Sigmoid colon (tissue), 7 donors: ENCODE results near the gene GSTP1. TPM values are rescaled to one million over a fixed set of nuclear protein-coding genes. Genes with fewer than 3 reads are reported as not detected.
"Not testable (repeated sequence)": the region's sequence is repeated elsewhere in the genome, so short reads cannot be mapped to it uniquely, and the experiment has no call there.

Source experiments
- DNase-seq: peaks from one replicate; pipeline ENCODE4 v3.0.0-alpha.2; 2019
- H3K27ac ChIP-seq, 4 donors: fragments of 200-600 bp; sonication (generic); one replicate each; pipeline ENCODE4 v1.5.1; 2016 to 2019; ENCODE audit warnings: mild to moderate bottlenecking in 1 of 4
- H3K27me3 ChIP-seq, 3 donors: fragments of 200-600 bp; sonication (generic); one replicate each; pipeline ENCODE4 v1.5.1; 2019; ENCODE audit warnings: mild to moderate bottlenecking in 1 of 3
- H3K36me3 ChIP-seq, 4 donors: fragments of 200-600 bp; sonication (generic); one replicate each; pipeline ENCODE4 v1.5.1; 2016 to 2019
- H3K4me1 ChIP-seq, 4 donors: fragments of 200-600 bp; sonication (generic); one replicate each; pipeline ENCODE4 v1.5.1; 2017 to 2019
- H3K4me3 ChIP-seq, 4 donors: fragments of 200-600 bp; sonication (generic); one replicate each; pipeline ENCODE4 v1.5.1; 2017 to 2019; ENCODE audit warnings: mild to moderate bottlenecking in 2 of 4, moderate library complexity in 1 of 4
- H3K9me3 ChIP-seq, 4 donors: fragments of 200-600 bp in 3 of 4; sonication (generic) in 3 of 4; one replicate each; pipeline versions ENCODE4 v1.5.1 to v1.6.1; 2013 to 2019
- CTCF ChIP-seq, 4 experiments: fragments of 450-650 bp in 3 of 4; fragments of 200-600 bp in 1 of 4; IDR thresholded peaks; one replicate each; pipeline ENCODE4 v1.5.1; 2016 to 2019; ENCODE audit warnings: antibody characterized with exemption in 4 of 4, mild to moderate bottlenecking in 3 of 4, moderate library complexity in 2 of 4
- EP300 ChIP-seq, 4 donors: sonication (generic); formaldehyde crosslinking; IDR thresholded peaks; one replicate each; pipeline ENCODE4 v1.6.1; 2017; ENCODE audit warnings: antibody characterized with exemption in 4 of 4
- POLR2A ChIP-seq, 2 donors: fragments of 450-650 bp; IDR thresholded peaks; one replicate each; pipeline ENCODE4 v1.6.1; 2016; ENCODE audit warnings: antibody characterized with exemption in 2 of 2, mild to moderate bottlenecking in 2 of 2, moderate library complexity in 2 of 2
- POLR2AphosphoS5 ChIP-seq, 4 donors: sonication (generic); formaldehyde crosslinking; IDR thresholded peaks; one replicate each; pipeline ENCODE4 v1.6.1; 2017; ENCODE audit warnings: antibody characterized with exemption in 4 of 4
- WGBS, 2 donors: extraction: QIAGEN DNeasy Blood & Tissue Kit; methylation state at CpG; one replicate each; pipeline ENCODE4 v1.1.7; 2013; 5-methylcytosine and 5-hydroxymethylcytosine counted together
- intact Hi-C: fragments of 100-400 bp; cut with DNase I; formaldehyde crosslinking; loops from one replicate; pipeline ENCODE4 v1.15.1; 2023
- polyA plus RNA-seq, 3 donors: library from polyadenylated mRNA; stranded (reverse); fragments of 200-250 nt; gene quantifications; one replicate each; pipeline ENCODE4 v1.2.3, GENCODE V29; 2013
- total RNA-seq, 4 donors: library from RNA; depleted of rRNA; stranded (reverse); fragments of >200 nt; gene quantifications; one replicate each; pipeline ENCODE4 v1.1.0, GENCODE V29; 2016
- donor health status: healthy with polysubstance abuse.
- donor health status: Bipolar disorder and iron deficiency.
- donor health status: healthy.

GSTP1 gene
- total and polyA plus RNA-seq, 7 donors: 349 to 717 (median 584) TPM

DNA sequence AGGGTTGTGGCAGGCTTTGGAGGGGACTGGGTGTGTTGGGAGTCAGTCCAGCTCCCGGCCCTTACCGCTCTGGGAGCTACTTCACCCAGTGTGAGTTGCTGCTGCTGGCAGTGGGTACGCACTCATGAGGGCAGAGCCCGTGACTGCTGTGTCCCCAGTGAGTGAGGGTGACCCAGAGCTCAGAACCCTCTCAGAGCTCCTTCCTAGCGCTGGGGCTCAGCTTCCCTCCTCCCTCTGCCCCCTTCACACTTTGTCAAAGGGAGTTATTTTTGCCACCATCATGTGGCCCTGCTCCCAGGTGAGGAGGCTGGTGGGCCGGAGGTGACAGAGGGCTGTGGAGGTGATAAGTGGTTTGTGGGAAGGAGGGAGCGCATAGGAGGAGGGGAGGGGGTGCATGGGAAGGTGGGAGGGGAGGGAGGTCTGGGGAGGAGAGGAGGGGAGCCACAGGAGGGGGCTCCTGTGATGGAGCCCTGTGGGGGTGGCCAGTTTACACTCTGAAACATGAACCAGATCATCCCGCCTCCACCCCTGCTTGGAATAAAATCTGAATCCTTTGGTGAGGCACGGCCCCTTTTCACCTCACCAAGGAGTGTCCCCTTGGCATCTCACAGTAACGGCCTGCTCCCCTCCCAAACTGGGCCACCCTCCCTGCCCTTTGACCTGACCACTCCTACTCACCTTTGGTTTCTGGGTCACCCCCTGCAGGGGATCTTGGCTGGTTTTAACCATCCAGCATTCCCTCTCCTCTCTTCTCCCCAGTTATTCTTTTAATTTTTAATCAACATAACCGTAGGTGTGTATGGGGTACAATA lies 33.0 kb downstream of the GSTP1 start:
- intact Hi-C loops: no loop called here
- no peak for DNase-seq
- no peak for TF ChIP-seq CTCF (IDR thresholded peaks at IDR 0.05)
- no peak for TF ChIP-seq POLR2A (IDR thresholded peaks at IDR 0.05)
- no peak for TF ChIP-seq POLR2AphosphoS5 (IDR thresholded peaks at IDR 0.05)
- no peak for TF ChIP-seq EP300 (IDR thresholded peaks at IDR 0.05)
- Histone ChIP-seq H3K27ac (no peak overlapping the region), H3K4me1 (peaks cover 0 to 16% (median 11%) of the 10 kb centered on the region in 4 donors), H3K9me3 (no peaks in the 10 kb centered on the region), H3K27me3 (peaks cover 8 to 26% (median 25%) of the 10 kb centered on the region in 3 donors), H3K36me3 (peaks cover 7 to 17% (median 11%) of the 10 kb centered on the region in 4 donors), H3K4me3 (no peak overlapping the region)
- WGBS, 2 donors: 49 to 54% methylated on average over 11 of the region's 11 CpGs

DNA sequence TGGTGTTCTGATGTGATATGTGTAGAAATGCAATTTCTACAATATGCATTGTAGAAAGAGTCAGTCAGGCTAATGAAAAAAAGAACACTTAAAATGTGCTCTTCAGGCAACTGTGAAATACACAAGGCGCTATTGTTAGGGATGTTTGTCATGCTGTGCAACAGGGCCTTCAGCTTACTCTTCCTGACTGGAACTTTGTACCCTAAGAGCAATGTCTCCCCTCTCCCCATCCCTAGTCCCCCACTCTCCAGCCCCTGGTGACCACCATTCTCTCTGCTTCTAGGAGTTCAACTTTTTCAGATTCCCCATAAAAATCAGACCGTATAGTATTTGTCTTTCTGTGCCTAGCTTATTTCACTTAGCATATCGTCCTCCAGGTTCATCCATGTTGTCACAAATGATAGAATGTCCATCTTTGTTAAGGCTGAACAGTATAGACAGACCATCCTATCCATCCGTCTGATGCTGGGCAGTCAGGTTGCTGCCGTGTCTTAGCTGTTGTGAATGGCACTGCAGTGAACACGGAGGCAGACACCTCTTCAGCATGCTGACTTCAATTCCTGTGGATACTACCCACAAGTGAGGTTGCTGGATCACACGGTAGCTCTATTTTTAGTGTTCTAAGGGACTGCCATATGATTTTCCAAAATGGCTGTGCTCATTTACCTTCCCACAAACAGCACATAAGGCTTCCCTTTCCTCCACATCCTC lies 33.8 kb downstream of the GSTP1 start:
- H3K9me3 ChIP-seq: no peaks in the 10 kb centered on the region
- 82 to 83% methylated on average over 7 of the region's 7 CpGs for WGBS, 2 donors
- intact Hi-C loops: no loop called here
- H3K36me3 ChIP-seq: peaks cover 2 to 10% (median 4%) of the 10 kb centered on the region in 4 donors
- H3K27ac ChIP-seq: no peak overlapping the region
- no peak overlapping the region for H3K4me3 ChIP-seq
- H3K4me1 ChIP-seq: peaks cover 0 to 16% (median 11%) of the 10 kb centered on the region in 4 donors
- peaks cover 8 to 26% (median 25%) of the 10 kb centered on the region in 3 donors for H3K27me3 ChIP-seq
- TF ChIP-seq CTCF (IDR thresholded peaks at IDR 0.05): no peak
- no peak for TF ChIP-seq EP300 (IDR thresholded peaks at IDR 0.05)
- no peak for TF ChIP-seq POLR2A (IDR thresholded peaks at IDR 0.05)
- no peak for TF ChIP-seq POLR2AphosphoS5 (IDR thresholded peaks at IDR 0.05)
- no peak for DNase-seq

DNA sequence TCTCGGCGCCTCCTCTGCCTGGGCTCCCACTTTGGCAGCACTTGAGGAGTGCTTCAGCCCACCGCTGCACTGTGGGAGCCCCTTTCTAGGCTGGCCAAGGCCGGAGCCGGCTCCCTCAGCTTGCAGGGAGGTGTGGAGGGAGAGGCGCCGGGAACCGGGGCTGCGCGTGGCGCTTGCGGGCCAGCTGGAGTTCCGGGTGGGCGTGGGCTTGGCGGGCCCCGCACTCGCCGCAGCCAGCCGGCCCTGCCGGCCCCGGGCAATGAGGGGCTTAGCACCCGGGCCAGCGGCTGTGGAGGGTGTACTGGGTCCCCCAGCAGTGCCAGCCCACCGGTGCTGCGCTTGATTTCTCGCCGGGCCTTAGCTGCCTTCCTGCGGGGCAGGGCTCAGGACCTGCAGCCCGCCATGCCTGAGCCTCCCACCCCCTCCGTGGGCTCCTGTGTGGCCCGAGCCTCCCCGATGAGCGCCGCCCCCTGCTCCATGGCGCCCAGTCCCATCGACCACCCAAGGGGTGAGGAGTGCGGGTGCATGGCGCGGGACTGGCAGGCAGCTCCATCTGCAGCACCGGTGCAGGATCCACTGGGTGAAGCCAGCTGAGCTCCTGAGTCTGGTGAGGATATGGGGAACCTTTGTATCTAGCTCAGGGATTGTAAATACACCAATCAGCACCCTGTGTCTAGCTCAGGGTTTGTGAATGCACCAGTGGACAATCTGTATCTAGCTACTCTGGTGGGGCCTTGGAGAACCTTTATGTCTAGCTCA lies 35.5 kb downstream of the GSTP1 start:
- H3K36me3 ChIP-seq, intact Hi-C loops, H3K9me3 ChIP-seq, DNase-seq, H3K27ac ChIP-seq, H3K4me3 ChIP-seq: not testable (repeated sequence)
- WGBS, 2 donors: 91 to 94% methylated on average over 40 of the region's 40 CpGs
- Histone ChIP-seq H3K27me3 (peaks cover 8 to 26% (median 25%) of the 10 kb centered on the region in 3 donors), H3K4me1 (peaks cover 0 to 11% (median 5%) of the 10 kb centered on the region in 4 donors)

DNA sequence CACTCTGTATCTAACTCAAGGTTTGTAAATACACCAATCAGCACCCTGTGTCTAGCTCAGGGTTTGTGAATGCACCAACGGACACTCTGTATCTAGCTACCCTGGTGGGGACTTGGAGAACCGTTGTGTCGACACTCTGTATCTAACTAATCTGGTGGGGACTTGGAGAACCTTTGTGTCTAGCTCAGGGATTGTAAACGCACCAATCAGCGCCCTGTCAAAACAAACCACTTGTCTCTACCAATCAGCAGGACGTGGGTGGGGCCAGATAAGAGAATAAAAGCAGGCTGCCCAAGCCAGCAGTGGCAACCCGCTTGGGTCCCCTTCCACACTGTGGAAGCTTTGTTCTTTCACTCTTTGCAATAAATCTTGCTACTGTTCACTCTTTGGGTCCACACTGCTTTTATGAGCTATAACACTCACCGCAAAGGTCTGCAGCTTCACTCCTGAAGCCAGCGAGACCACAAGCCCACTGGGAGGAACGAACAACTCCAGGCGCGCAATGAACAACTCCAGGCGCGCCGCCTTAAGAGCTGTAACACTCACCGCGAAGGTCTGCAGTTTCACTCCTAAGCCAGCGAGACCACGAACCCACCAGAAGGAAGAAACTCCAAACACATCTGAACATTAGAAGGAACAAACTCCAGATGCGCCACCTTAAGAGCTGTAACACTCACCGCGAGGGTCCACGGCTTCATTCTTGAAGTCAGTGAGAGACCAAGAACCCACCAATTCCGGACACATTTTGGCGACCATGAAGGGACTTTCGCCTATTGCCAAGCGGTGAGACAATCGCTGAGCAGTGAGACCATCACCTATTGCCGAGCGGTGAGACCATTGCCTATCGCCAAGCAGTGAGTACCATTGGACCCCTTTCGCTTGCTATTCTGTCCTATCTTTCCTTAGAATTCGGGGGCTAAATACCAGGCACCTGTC lies 36.3 kb downstream of the GSTP1 start:
- H3K9me3 ChIP-seq, H3K36me3 ChIP-seq, H3K4me3 ChIP-seq, DNase-seq, H3K27ac ChIP-seq, H3K4me1 ChIP-seq, intact Hi-C loops: not testable (repeated sequence)
- H3K27me3 ChIP-seq: peaks cover 0 to 20% (median 17%) of the 10 kb centered on the region in 3 donors
- 81 to 90% methylated on average over 33 of the region's 33 CpGs for WGBS, 2 donors

DNA sequence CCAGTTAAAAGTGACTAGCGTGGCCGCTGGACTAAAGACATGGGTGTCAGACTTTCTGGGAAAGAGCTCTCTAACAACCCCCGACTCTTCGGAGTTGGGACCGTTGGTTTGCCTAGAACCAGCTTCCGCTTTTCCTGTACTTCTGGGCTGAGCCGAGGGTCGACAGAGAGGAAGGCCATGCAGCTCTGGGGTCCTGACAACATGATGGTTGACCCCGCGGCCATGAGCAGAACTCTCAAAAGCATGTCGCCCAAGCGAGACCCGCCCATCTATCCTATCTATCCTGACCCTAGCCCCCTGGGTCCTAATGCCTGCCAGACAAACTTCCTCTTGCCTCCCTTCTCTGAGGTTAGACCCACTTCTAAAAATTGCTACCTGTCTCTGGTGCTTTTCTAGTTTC lies 37.0 kb downstream of the GSTP1 start:
- H3K4me3 ChIP-seq, H3K9me3 ChIP-seq, H3K4me1 ChIP-seq, H3K27ac ChIP-seq, DNase-seq, H3K36me3 ChIP-seq, intact Hi-C loops: not testable (repeated sequence)
- H3K27me3 ChIP-seq: peaks cover 0 to 14% (median 11%) of the 10 kb centered on the region in 3 donors
- WGBS, 2 donors: 86 to 90% methylated on average over 13 of the region's 13 CpGs

- WGBS, 2 donors: 80 to 86% methylated on average over 3 of the region's 3 CpGs
- intact Hi-C loops: not testable (repeated sequence)
Observed at GRCh38 chr11:67621928-67622327, 38.3 kb downstream of the GSTP1 start.

DNA sequence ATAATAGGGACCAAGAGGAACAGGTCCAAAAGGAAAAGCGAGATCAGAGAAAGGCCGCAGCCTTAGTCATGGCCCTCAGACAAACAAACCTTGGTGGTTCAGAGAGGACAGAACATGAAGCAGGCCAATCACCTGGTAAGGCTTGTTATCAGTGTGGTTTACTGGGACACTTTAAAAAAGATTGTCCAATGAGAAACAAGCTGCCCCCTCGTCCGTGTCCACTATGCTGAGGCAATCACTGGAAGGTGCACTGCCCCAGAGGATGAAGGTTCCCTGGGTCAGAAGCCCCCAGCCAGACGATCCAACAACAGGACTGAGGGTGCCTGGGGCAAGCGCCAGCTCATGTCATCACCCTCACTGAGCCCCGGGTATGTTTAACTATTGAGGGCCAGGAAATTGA lies 39.3 kb downstream of the GSTP1 start:
- DNase-seq, H3K27me3 ChIP-seq, H3K4me3 ChIP-seq, H3K9me3 ChIP-seq, H3K4me1 ChIP-seq, H3K36me3 ChIP-seq, intact Hi-C loops, H3K27ac ChIP-seq: not testable (repeated sequence)
- WGBS, 2 donors: 73 to 86% methylated on average over 7 of the region's 7 CpGs

More at GRCh38 chr11:67621928-67622327, 38.3 kb downstream of the GSTP1 start:
- not testable (repeated sequence) for DNase-seq, H3K36me3 ChIP-seq, H3K27me3 ChIP-seq, H3K4me1 ChIP-seq, H3K27ac ChIP-seq, H3K4me3 ChIP-seq, H3K9me3 ChIP-seq

- H3K4me3 ChIP-seq: not testable (repeated sequence)
Observed at GRCh38 chr11:67623795-67624194, 40.2 kb downstream of the GSTP1 start.

More at GRCh38 chr11:67623795-67624194, 40.2 kb downstream of the GSTP1 start:
- DNase-seq, H3K36me3 ChIP-seq, H3K27ac ChIP-seq, H3K9me3 ChIP-seq, H3K4me1 ChIP-seq, intact Hi-C loops, H3K27me3 ChIP-seq: not testable (repeated sequence)
- 89 to 94% methylated on average over 1 of the region's 1 CpG for WGBS, 2 donors
